Measurements from ENCODE around the gene NTRK2. TPM values are rescaled to one million over a fixed set of nuclear protein-coding genes. Genes with fewer than 3 reads are reported as not detected.

The NTRK2 gene
- total RNA-seq, 1 donor from 2014 or later = 4.6 TPM

DNA sequence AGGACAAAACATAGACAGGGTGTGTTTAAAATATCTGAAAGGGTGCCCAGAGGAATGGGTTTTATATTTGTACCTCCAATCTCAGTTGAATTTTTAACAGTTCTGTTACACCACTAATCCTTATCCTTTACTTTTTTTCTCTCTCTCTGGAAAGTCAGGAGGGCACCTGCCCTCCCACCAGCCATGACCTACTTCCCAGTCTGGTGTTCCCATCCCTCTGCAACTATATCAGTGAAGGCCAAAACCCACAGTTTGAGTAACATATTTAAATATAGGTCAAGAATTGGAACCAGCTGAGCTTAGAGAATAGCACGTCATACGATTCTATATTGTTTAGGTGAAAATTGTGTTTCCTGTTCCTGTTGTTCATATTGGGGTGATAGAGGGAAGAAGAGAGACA is 229.8 kb downstream of the NTRK2 start:
- FAIRE-seq = no peak
- no peaks in the 10 kb centered on the region for H3K36me3 ChIP-seq (ENCODE audit: insufficient read depth, low read length)
- no peak overlapping the region for H3K9ac ChIP-seq (ENCODE audit: low read length)
- peaks cover 3% of the 10 kb centered on the region for H3K27me3 Mint-ChIP-seq (ENCODE audit: low read depth, unreplicated experiment)
- no peaks in the 10 kb centered on the region for H4K20me1 ChIP-seq (ENCODE audit: insufficient read depth, low read length)
- H3K4me3 ChIP-seq (ENCODE audit: insufficient read depth, low read depth, low read length) = no peak overlapping the region
- H3K4me1 Mint-ChIP-seq (ENCODE audit: low read depth, unreplicated experiment) = peaks cover 3% of the 10 kb centered on the region
- no peaks in the 10 kb centered on the region for H3K9me3 Mint-ChIP-seq (ENCODE audit: unreplicated experiment)
- no peak overlapping the region for H3K27ac ChIP-seq (ENCODE audit: low read depth, low read length)
- DNase-seq (ENCODE audit: low read depth) = no peak
- no peak overlapping the region for H3K4me3 Mint-ChIP-seq (ENCODE audit: unreplicated experiment)
- H3K9me3 ChIP-seq (ENCODE audit: insufficient read depth, low read depth, low read length) = no peaks in the 10 kb centered on the region
- H3K27me3 ChIP-seq (ENCODE audit: insufficient read depth, low read length) = no peaks in the 10 kb centered on the region
- H3K4me2 ChIP-seq (ENCODE audit: low read length) = no peak overlapping the region
- H3K4me1 ChIP-seq (ENCODE audit: insufficient read depth, low read length) = no peaks in the 10 kb centered on the region
- H3K79me2 ChIP-seq (ENCODE audit: insufficient read depth, low read length) = no peaks in the 10 kb centered on the region
- no peak overlapping the region for H2AFZ ChIP-seq (ENCODE audit: low read depth, low read length)
- no peaks in the 10 kb centered on the region for H3K36me3 Mint-ChIP-seq (ENCODE audit: low read depth, unreplicated experiment)
- TF ChIP-seq, protein P1, sequence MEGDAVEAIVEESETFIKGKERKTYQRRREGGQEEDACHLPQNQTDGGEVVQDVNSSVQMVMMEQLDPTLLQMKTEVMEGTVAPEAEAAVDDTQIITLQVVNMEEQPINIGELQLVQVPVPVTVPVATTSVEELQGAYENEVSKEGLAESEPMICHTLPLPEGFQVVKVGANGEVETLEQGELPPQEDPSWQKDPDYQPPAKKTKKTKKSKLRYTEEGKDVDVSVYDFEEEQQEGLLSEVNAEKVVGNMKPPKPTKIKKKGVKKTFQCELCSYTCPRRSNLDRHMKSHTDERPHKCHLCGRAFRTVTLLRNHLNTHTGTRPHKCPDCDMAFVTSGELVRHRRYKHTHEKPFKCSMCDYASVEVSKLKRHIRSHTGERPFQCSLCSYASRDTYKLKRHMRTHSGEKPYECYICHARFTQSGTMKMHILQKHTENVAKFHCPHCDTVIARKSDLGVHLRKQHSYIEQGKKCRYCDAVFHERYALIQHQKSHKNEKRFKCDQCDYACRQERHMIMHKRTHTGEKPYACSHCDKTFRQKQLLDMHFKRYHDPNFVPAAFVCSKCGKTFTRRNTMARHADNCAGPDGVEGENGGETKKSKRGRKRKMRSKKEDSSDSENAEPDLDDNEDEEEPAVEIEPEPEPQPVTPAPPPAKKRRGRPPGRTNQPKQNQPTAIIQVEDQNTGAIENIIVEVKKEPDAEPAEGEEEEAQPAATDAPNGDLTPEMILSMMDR (IDR thresholded peaks at IDR 0.05; ENCODE audit: insufficient read depth, low read depth, low read length) = no peak
- TF ChIP-seq EZH2 (IDR thresholded peaks at IDR 0.05; ENCODE audit: insufficient read depth, low read length) = no peak
- no peak overlapping the region for H3K27ac Mint-ChIP-seq (ENCODE audit: unreplicated experiment)

DNA sequence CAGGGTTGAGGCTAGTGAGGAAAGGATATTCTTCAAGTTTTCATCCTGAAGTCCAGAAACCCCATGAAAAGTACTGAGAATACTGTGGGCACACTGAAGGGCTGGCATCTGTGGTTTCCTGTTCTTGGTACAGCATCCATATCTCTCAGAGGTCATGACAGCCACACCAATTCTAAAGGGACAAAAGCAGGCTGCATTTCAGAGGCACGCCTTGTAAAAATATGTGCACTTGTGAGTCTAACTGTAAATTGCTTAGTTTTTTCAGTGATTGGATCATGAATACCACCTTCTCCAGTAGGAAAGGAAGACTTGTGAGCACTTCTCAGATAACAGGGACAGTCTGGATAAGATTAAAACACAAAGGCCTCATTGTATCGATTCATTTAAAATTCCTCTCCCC is 230.9 kb downstream of the NTRK2 start:
- no peaks in the 10 kb centered on the region for H3K27me3 ChIP-seq (ENCODE audit: insufficient read depth, low read length)
- FAIRE-seq = no peak
- no peak overlapping the region for H2AFZ ChIP-seq (ENCODE audit: low read depth, low read length)
- H3K4me3 ChIP-seq (ENCODE audit: insufficient read depth, low read depth, low read length) = no peak overlapping the region
- no peak overlapping the region for H3K27ac ChIP-seq (ENCODE audit: low read depth, low read length)
- no peak overlapping the region for H3K4me2 ChIP-seq (ENCODE audit: low read length)
- Mint-ChIP-seq H3K4me3 (ENCODE audit: unreplicated experiment) (no peak overlapping the region), H3K36me3 (ENCODE audit: low read depth, unreplicated experiment) (no peaks in the 10 kb centered on the region), H3K9me3 (ENCODE audit: unreplicated experiment) (no peaks in the 10 kb centered on the region), H3K4me1 (ENCODE audit: low read depth, unreplicated experiment) (peaks cover 3% of the 10 kb centered on the region), H3K27ac (ENCODE audit: unreplicated experiment) (no peak overlapping the region), H3K27me3 (ENCODE audit: low read depth, unreplicated experiment) (peaks cover 3% of the 10 kb centered on the region)
- no peaks in the 10 kb centered on the region for H3K79me2 ChIP-seq (ENCODE audit: insufficient read depth, low read length)
- no peaks in the 10 kb centered on the region for H3K4me1 ChIP-seq (ENCODE audit: insufficient read depth, low read length)
- H4K20me1 ChIP-seq (ENCODE audit: insufficient read depth, low read length) = no peaks in the 10 kb centered on the region
- DNase-seq (ENCODE audit: low read depth) = no peak
- H3K36me3 ChIP-seq (ENCODE audit: insufficient read depth, low read length) = no peaks in the 10 kb centered on the region
- H3K9ac ChIP-seq (ENCODE audit: low read length) = no peak overlapping the region
- TF ChIP-seq, protein P1 (IDR thresholded peaks at IDR 0.05; ENCODE audit: insufficient read depth, low read depth, low read length) = no peak
- TF ChIP-seq EZH2 (IDR thresholded peaks at IDR 0.05; ENCODE audit: insufficient read depth, low read length) = no peak
- H3K9me3 ChIP-seq (ENCODE audit: insufficient read depth, low read depth, low read length) = no peaks in the 10 kb centered on the region

DNA sequence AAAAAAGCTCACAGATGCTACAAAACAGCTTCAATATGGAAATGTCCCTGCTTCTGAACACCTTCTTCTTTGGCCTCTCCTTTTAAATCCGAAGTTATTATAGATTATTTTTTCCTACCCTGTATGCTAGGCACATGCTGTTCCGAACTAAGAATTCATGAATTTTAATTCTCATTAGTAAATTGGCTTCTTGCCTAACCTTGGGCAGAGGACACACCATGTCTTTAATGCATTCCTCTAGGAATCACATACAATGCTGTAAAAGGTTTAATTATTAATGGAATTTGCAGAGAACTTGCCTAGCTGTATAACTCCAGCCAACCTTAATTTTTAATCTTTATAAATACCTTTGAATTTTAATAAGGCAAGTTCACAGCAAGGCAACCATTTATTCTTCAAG is 234.4 kb downstream of the NTRK2 start:
- Histone ChIP-seq H3K9ac (ENCODE audit: low read length) (no peak overlapping the region), H3K4me1 (ENCODE audit: insufficient read depth, low read length) (no peaks in the 10 kb centered on the region), H3K27ac (ENCODE audit: low read depth, low read length) (no peak overlapping the region), H2AFZ (ENCODE audit: low read depth, low read length) (no peak overlapping the region), H4K20me1 (ENCODE audit: insufficient read depth, low read length) (no peaks in the 10 kb centered on the region), H3K27me3 (ENCODE audit: insufficient read depth, low read length) (no peaks in the 10 kb centered on the region), H3K4me2 (ENCODE audit: low read length) (no peak overlapping the region), H3K4me3 (ENCODE audit: insufficient read depth, low read depth, low read length) (no peak overlapping the region), H3K79me2 (ENCODE audit: insufficient read depth, low read length) (no peaks in the 10 kb centered on the region), H3K36me3 (ENCODE audit: insufficient read depth, low read length) (no peaks in the 10 kb centered on the region), H3K9me3 (ENCODE audit: insufficient read depth, low read depth, low read length) (no peaks in the 10 kb centered on the region)
- Mint-ChIP-seq H3K27ac (ENCODE audit: unreplicated experiment) (no peak overlapping the region), H3K4me3 (ENCODE audit: unreplicated experiment) (no peak overlapping the region), H3K27me3 (ENCODE audit: low read depth, unreplicated experiment) (peaks cover 7% of the 10 kb centered on the region), H3K4me1 (ENCODE audit: low read depth, unreplicated experiment) (peaks cover 3% of the 10 kb centered on the region), H3K9me3 (ENCODE audit: unreplicated experiment) (peaks cover 2% of the 10 kb centered on the region), H3K36me3 (ENCODE audit: low read depth, unreplicated experiment) (no peaks in the 10 kb centered on the region)
- DNase-seq (ENCODE audit: low read depth) = no peak
- FAIRE-seq = no peak
- TF ChIP-seq, protein P1 (IDR thresholded peaks at IDR 0.05; ENCODE audit: insufficient read depth, low read depth, low read length) = no peak
- TF ChIP-seq EZH2 (IDR thresholded peaks at IDR 0.05; ENCODE audit: insufficient read depth, low read length) = no peak
